NOMO-1 treated with dmso at 0.1 percent for 144 hours (cell line): ENCODE results near the gene MATCAP1.
A peak's percentile ranks its signal among the peaks of the same experiment; 100 is the strongest.

Experiments
- DNase-seq: peaks from one replicate; lab custom pipeline; 2025; ENCODE audit not compliant: unreplicated experiment; lab: John Stamatoyannopoulos, UW

MATCAP1 gene

GRCh38 chr16:67174706-67175231, 9.0 kb downstream of the MATCAP1 start:
- no peak for DNase-seq

- peak; percentile 50 for DNase-seq
Measured at GRCh38 chr16:67173808-67174705, 9.7 kb downstream of the MATCAP1 start.

- DNase-seq = no peak
Measured at GRCh38 chr16:67173323-67173722, 10.4 kb downstream of the MATCAP1 start.

GRCh38 chr16:67170949-67171649, 12.7 kb downstream of the MATCAP1 start:
- DNase-seq = no peak

- DNase-seq = no peak
Measured at GRCh38 chr16:67170168-67170948, 13.4 kb downstream of the MATCAP1 start, which contains the start of gene NOL3. Gene NOL3, plus strand, starts transcription at chr16:67170538.

GRCh38 chr16:67169642-67170167, 14.1 kb downstream of the MATCAP1 start:
- DNase-seq = no peak

- no peak for DNase-seq
Measured at GRCh38 chr16:67169011-67169451, 14.7 kb downstream of the MATCAP1 start.

- DNase-seq = no peak
Measured at GRCh38 chr16:67167588-67167987, 16.2 kb downstream of the MATCAP1 start.

- DNase-seq = no peak
Measured at GRCh38 chr16:67166598-67167168, 17.1 kb downstream of the MATCAP1 start.

- no peak for DNase-seq
Measured at GRCh38 chr16:67166110-67166547, 17.6 kb downstream of the MATCAP1 start.

- no peak for DNase-seq
Measured at GRCh38 chr16:67165121-67166078, 18.4 kb downstream of the MATCAP1 start.

- no peak for DNase-seq
Measured at GRCh38 chr16:67164599-67165061, 19.1 kb downstream of the MATCAP1 start, which contains the start of gene HSF4. Gene HSF4, plus strand, starts transcription at chr16:67164745. Its CDS starts 67 bp downstream, at chr16:67164812.

GRCh38 chr16:67163999-67164558, 19.7 kb downstream of the MATCAP1 start:
- no peak for DNase-seq

- no peak for DNase-seq
Measured at GRCh38 chr16:67163164-67163998, 20.4 kb downstream of the MATCAP1 start.

- no peak for DNase-seq
Measured at GRCh38 chr16:67162506-67163163, 21.1 kb downstream of the MATCAP1 start.

GRCh38 chr16:67161595-67162058, 22.1 kb downstream of the MATCAP1 start:
- no peak for DNase-seq
